ENCODE measurements around the gene ROR1. TPM values are rescaled to one million over a fixed set of nuclear protein-coding genes. Genes with fewer than 3 reads are reported as not detected.

Gene ROR1
- total RNA-seq, 1 experiment from 2014 or later = 2.7 TPM

GRCh38 chr1:63966016-63966415 is 192.2 kb downstream of the ROR1 start:
- ATAC-seq = no peak
- ChIA-PET CTCF (no interaction called here), RAD21 (ENCODE audit: low non-redundant PET in 1 of 2, low total read pairs in 2 of 2, uncharacterized antibody in 2 of 2, unreplicated experiment in 2 of 2) (no interaction called here), POLR2A (no interaction called here)
- Histone ChIP-seq H3K27me3 (ENCODE audit: insufficient read depth, low read length) (no peaks in the 10 kb centered on the region), H3K27ac (ENCODE audit: low read depth, low read length) (no peak overlapping the region), H3K9ac (ENCODE audit: low read length) (no peak overlapping the region), H3K9me3 (ENCODE audit: control insufficient read depth in 1 of 2, insufficient read depth in 1 of 2, low read depth in 1 of 2, low read length in 2 of 2) (no peaks in the 10 kb centered on the region), H4K20me1 (ENCODE audit: insufficient read depth) (no peaks in the 10 kb centered on the region), H3K4me2 (ENCODE audit: low read length) (no peak overlapping the region), H3K79me2 (ENCODE audit: insufficient read depth, low read length) (no peaks in the 10 kb centered on the region), H3K9me2 (ENCODE audit: insufficient read depth) (no peaks in the 10 kb centered on the region), H3K4me1 (ENCODE audit: control insufficient read depth in 1 of 2, insufficient read depth in 2 of 2, low read length in 2 of 2) (peaks cover 12 to 14% of the 10 kb centered on the region in 2 experiments), H2AFZ (ENCODE audit: low read depth, low read length, poor library complexity, severe bottlenecking) (no peak overlapping the region), H3K4me3 (replicated peaks in 1 of 2; ENCODE audit: low read depth in 1 of 2, low read length in 2 of 2) (no peak overlapping the region), H3K36me3 (ENCODE audit: control insufficient read depth in 1 of 2, insufficient read depth in 2 of 2, low read length in 2 of 2) (no peaks in the 10 kb centered on the region)
- intact Hi-C loops (cut with micrococcal nuclease) = no loop called here
- BruUV-seq (replicated peaks) = no TSS peak
- DNase-seq (ENCODE audit: low read depth, low spot score) = no peak
- TF ChIP-seq, protein P1, sequence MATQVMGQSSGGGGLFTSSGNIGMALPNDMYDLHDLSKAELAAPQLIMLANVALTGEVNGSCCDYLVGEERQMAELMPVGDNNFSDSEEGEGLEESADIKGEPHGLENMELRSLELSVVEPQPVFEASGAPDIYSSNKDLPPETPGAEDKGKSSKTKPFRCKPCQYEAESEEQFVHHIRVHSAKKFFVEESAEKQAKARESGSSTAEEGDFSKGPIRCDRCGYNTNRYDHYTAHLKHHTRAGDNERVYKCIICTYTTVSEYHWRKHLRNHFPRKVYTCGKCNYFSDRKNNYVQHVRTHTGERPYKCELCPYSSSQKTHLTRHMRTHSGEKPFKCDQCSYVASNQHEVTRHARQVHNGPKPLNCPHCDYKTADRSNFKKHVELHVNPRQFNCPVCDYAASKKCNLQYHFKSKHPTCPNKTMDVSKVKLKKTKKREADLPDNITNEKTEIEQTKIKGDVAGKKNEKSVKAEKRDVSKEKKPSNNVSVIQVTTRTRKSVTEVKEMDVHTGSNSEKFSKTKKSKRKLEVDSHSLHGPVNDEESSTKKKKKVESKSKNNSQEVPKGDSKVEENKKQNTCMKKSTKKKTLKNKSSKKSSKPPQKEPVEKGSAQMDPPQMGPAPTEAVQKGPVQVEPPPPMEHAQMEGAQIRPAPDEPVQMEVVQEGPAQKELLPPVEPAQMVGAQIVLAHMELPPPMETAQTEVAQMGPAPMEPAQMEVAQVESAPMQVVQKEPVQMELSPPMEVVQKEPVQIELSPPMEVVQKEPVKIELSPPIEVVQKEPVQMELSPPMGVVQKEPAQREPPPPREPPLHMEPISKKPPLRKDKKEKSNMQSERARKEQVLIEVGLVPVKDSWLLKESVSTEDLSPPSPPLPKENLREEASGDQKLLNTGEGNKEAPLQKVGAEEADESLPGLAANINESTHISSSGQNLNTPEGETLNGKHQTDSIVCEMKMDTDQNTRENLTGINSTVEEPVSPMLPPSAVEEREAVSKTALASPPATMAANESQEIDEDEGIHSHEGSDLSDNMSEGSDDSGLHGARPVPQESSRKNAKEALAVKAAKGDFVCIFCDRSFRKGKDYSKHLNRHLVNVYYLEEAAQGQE (IDR thresholded peaks at IDR 0.05; ENCODE audit: low read depth) = no peak
- TF ChIP-seq EGR1 (IDR thresholded peaks at IDR 0.05; ENCODE audit: low read depth) (no peak), ZNF274 (IDR thresholded peaks at IDR 0.05; ENCODE audit: low read depth, low read length) (no peak), POLR2A (IDR thresholded peaks at IDR 0.05; ENCODE audit: borderline replicate concordance, extremely low read depth, insufficient read depth, insufficient read length) (no peak), CBX3 (IDR thresholded peaks at IDR 0.05; ENCODE audit: low read depth) (no peak), ZFX (IDR thresholded peaks at IDR 0.05) (no peak), ATF3 (IDR thresholded peaks at IDR 0.05) (no peak)

DNA sequence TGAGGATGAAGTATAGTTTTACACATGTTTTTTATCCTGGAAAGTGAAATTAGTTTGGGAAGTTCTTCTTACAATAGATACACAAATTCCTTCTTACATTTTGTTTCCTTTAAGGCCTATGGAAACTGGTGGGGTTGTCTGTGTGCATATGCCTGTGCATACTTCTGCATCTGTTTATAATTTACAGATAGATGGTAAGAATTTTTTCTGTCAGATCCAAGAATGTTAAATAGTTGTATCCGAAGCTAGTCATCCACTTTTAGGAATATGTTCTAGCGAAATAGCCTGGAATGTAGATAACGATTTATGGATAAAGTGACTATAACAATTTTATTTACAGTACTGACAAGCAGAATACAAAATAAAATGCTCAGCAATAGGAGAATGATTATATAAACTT is 194.1 kb downstream of the ROR1 start:
- no peak for ATAC-seq
- Histone ChIP-seq H3K36me3 (ENCODE audit: control insufficient read depth in 1 of 2, insufficient read depth in 2 of 2, low read length in 2 of 2) (no peaks in the 10 kb centered on the region), H3K9ac (ENCODE audit: low read length) (no peak overlapping the region), H3K4me3 (replicated peaks in 1 of 2; ENCODE audit: low read depth in 1 of 2, low read length in 2 of 2) (no peak overlapping the region), H2AFZ (ENCODE audit: low read depth, low read length, poor library complexity, severe bottlenecking) (no peak overlapping the region), H4K20me1 (ENCODE audit: insufficient read depth) (no peaks in the 10 kb centered on the region), H3K79me2 (ENCODE audit: insufficient read depth, low read length) (no peaks in the 10 kb centered on the region), H3K4me1 (ENCODE audit: control insufficient read depth in 1 of 2, insufficient read depth in 2 of 2, low read length in 2 of 2) (peaks cover 12 to 14% of the 10 kb centered on the region in 2 experiments), H3K9me3 (ENCODE audit: control insufficient read depth in 1 of 2, insufficient read depth in 1 of 2, low read depth in 1 of 2, low read length in 2 of 2) (no peaks in the 10 kb centered on the region), H3K9me2 (ENCODE audit: insufficient read depth) (no peaks in the 10 kb centered on the region), H3K4me2 (ENCODE audit: low read length) (no peak overlapping the region), H3K27me3 (ENCODE audit: insufficient read depth, low read length) (no peaks in the 10 kb centered on the region), H3K27ac (ENCODE audit: low read depth, low read length) (no peak overlapping the region)
- no peak for TF ChIP-seq SRF (IDR thresholded peaks at IDR 0.05; ENCODE audit: low read depth)
- TF ChIP-seq SP1 (IDR thresholded peaks at IDR 0.05; ENCODE audit: low read depth) = no peak
- TF ChIP-seq JUND (IDR thresholded peaks at IDR 0.05) = no peak
- TF ChIP-seq ZNF274 (IDR thresholded peaks at IDR 0.05; ENCODE audit: low read depth, low read length) = no peak
- TF ChIP-seq YY1 (IDR thresholded peaks at IDR 0.05; ENCODE audit: extremely low read depth, insufficient replicate concordance, low read depth, low read length) = no peak
- no peak for TF ChIP-seq POLR2AphosphoS5 (IDR thresholded peaks at IDR 0.05; ENCODE audit: low read depth, low read length)
- no peak for TF ChIP-seq EGR1 (IDR thresholded peaks at IDR 0.05; ENCODE audit: low read depth)
- TF ChIP-seq, protein P1 (IDR thresholded peaks at IDR 0.05; ENCODE audit: low read depth) = no peak
- intact Hi-C loops (cut with micrococcal nuclease) = no loop called here
- ChIA-PET POLR2A (no interaction called here), CTCF (no interaction called here), RAD21 (ENCODE audit: low non-redundant PET in 1 of 2, low total read pairs in 2 of 2, uncharacterized antibody in 2 of 2, unreplicated experiment in 2 of 2) (no interaction called here)
- DNase-seq (ENCODE audit: low read depth, low spot score) = no peak
- BruUV-seq (replicated peaks) = no TSS peak

All from HCT116 (cell line).